ENCODE results near the gene FOLR2.

Gene FOLR2

DNA sequence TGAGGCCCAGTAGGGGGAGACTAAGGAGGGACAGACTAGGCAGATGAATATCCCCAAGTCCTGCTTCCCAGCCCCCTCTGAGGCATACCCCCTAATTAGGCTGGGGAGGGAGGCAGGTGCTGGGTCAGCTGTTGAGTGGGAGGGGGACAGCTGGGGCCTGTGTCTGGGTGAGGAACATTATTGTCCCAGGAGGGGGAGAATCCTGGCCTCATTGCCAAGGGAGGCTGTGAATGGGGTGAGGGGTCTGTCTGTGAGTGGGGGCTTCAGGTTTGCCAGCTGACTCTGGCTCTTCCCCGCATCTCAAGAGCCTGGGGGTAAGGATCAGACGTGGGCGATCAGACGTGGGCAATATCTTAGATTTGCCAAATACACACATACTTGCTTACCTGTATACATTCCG, 10.1 kb downstream of the FOLR2 start:
- Histone ChIP-seq H3K9ac (ENCODE audit: low read depth, low read length) (no peak overlapping the region), H3K4me1 (ENCODE audit: insufficient read depth, low read length) (peaks cover 15% of the 10 kb centered on the region), H3K4me3 (ENCODE audit: low read length) (no peak overlapping the region), H3K9me3 (ENCODE audit: insufficient read depth, low read depth, low read length) (no peaks in the 10 kb centered on the region), H3K27me3 (ENCODE audit: insufficient read depth, low read length) (no peaks in the 10 kb centered on the region; the same call in 1 of the 2 replicates), H3K36me3 (ENCODE audit: insufficient read depth, low read depth, low read length) (peaks cover 52% of the 10 kb centered on the region), H3K27ac (ENCODE audit: low read length) (no peak overlapping the region)

DNA sequence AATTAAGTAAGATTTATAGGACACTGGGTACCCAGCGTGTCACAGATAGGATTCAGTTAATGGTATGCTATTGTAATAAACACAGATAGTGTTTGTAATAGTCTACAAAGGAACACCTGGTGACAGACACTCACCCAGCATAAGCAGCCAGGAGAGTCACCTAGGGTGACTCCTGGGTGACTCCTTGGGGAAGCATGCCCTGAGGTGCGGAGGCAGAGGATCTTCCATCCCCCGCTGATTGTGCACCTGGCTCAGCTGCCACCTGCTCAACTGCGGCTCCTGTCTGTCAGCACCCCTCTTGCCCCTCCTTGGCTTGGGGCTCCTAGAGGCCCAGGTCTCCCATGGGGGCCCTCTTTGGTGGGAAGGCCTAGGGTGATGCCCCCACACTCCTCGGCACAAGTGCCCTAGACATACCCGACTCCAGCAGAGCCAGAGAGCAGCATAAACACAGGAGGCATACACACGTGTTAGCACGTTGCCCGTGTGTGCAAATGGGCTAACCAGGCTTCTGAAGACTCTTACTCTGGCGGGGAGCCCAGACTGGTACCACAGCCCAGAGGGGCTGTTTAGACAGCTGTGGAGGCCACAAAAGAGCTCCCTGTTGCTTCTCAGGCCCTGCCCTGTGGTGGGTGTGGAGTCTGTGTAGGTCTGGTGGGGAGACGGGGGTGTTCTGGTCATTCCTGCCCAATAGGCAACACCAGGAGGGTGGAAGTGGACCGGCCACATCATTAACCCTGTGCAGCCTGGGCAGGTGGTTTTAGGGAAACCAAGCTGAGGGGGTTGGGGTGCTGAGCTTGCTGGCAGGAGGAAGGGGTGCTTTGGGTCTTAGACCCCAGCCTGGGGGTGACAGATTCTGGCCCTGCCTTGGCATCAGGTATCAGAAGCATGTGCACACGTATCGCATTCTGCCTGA, 11.0 kb downstream of the FOLR2 start:
- Histone ChIP-seq H3K36me3 (ENCODE audit: insufficient read depth, low read depth, low read length) (peaks cover 61% of the 10 kb centered on the region), H3K4me1 (ENCODE audit: insufficient read depth, low read length) (peaks cover 9% of the 10 kb centered on the region), H3K27me3 (ENCODE audit: insufficient read depth, low read length) (no peaks in the 10 kb centered on the region; the same call in 1 of the 2 replicates), H3K9me3 (ENCODE audit: insufficient read depth, low read depth, low read length) (no peaks in the 10 kb centered on the region), H3K4me3 (ENCODE audit: low read length) (no peak overlapping the region), H3K9ac (ENCODE audit: low read depth, low read length) (no peak overlapping the region), H3K27ac (ENCODE audit: low read length) (no peak overlapping the region)

GRCh38 chr11:72228229-72228843, 11.7 kb downstream of the FOLR2 start:
- no peak overlapping the region for H3K4me3 ChIP-seq (ENCODE audit: low read length)
- peaks cover 5% of the 10 kb centered on the region; the same call in 1 of the 2 replicates for H3K4me1 ChIP-seq (ENCODE audit: insufficient read depth, low read length)
- no peaks in the 10 kb centered on the region; the same call in 1 of the 2 replicates for H3K27me3 ChIP-seq (ENCODE audit: insufficient read depth, low read length)
- H3K27ac ChIP-seq (ENCODE audit: low read length): no peak overlapping the region
- H3K9ac ChIP-seq (ENCODE audit: low read depth, low read length): no peak overlapping the region
- H3K36me3 ChIP-seq (ENCODE audit: insufficient read depth, low read depth, low read length): peaks cover 69% of the 10 kb centered on the region
- no peaks in the 10 kb centered on the region for H3K9me3 ChIP-seq (ENCODE audit: insufficient read depth, low read depth, low read length)

- peaks cover 74% of the 10 kb centered on the region for H3K36me3 ChIP-seq (ENCODE audit: insufficient read depth, low read depth, low read length)
- no peak overlapping the region for H3K4me3 ChIP-seq (ENCODE audit: low read length)
- H3K9me3 ChIP-seq (ENCODE audit: insufficient read depth, low read depth, low read length): no peaks in the 10 kb centered on the region
- peaks cover 5% of the 10 kb centered on the region; the same call in 1 of the 2 replicates for H3K4me1 ChIP-seq (ENCODE audit: insufficient read depth, low read length)
- no peaks in the 10 kb centered on the region; the same call in 1 of the 2 replicates for H3K27me3 ChIP-seq (ENCODE audit: insufficient read depth, low read length)
- no peak overlapping the region for H3K27ac ChIP-seq (ENCODE audit: low read length)
- no peak overlapping the region for H3K9ac ChIP-seq (ENCODE audit: low read depth, low read length)
Measured at GRCh38 chr11:72228844-72229231, 12.2 kb downstream of the FOLR2 start.

DNA sequence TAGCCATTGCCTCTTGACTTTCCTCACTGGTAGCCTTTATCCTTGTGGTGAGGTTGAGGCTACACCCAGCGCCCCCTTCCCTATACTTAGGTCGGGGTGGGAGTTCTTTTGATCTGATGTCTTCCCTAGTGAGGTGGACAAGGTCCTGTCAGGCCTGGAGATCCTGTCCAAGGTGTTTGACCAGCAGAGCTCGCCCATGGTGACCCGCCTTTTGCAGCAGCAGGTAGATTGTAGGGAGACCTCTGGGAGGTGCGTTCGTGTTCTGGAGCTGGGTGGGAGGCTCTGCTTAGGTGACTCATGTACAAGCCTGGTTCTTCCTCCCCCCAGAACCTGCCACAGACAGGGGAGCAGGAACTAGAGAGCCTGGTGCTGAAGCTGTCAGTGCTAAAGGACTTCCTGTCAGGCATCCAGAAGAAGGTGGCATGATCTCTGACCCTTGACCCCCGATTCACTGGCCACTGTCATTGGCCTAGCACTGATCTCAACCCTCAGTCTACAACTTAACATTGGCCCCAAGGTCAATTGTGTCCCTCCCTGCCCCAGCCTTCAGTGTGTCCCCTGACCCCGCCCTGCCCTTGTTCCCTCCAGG, 12.8 kb downstream of the FOLR2 start:
- Histone ChIP-seq H3K4me3 (ENCODE audit: low read length) (no peak overlapping the region), H3K9ac (ENCODE audit: low read depth, low read length) (no peak overlapping the region), H3K36me3 (ENCODE audit: insufficient read depth, low read depth, low read length) (peaks cover 80% of the 10 kb centered on the region), H3K9me3 (ENCODE audit: insufficient read depth, low read depth, low read length) (no peaks in the 10 kb centered on the region), H3K27me3 (ENCODE audit: insufficient read depth, low read length) (no peaks in the 10 kb centered on the region; the same call in 1 of the 2 replicates), H3K4me1 (ENCODE audit: insufficient read depth, low read length) (peaks cover 5% of the 10 kb centered on the region; the same call in 1 of the 2 replicates), H3K27ac (ENCODE audit: low read length) (no peak overlapping the region)

- peaks cover 5% of the 10 kb centered on the region; the same call in 1 of the 2 replicates for H3K4me1 ChIP-seq (ENCODE audit: insufficient read depth, low read length)
- H3K9me3 ChIP-seq (ENCODE audit: insufficient read depth, low read depth, low read length): no peaks in the 10 kb centered on the region
- no peak overlapping the region for H3K4me3 ChIP-seq (ENCODE audit: low read length)
- H3K27ac ChIP-seq (ENCODE audit: low read length): no peak overlapping the region
- H3K36me3 ChIP-seq (ENCODE audit: insufficient read depth, low read depth, low read length): peaks cover 87% of the 10 kb centered on the region
- no peaks in the 10 kb centered on the region; the same call in 1 of the 2 replicates for H3K27me3 ChIP-seq (ENCODE audit: insufficient read depth, low read length)
- no peak overlapping the region for H3K9ac ChIP-seq (ENCODE audit: low read depth, low read length)
Measured at GRCh38 chr11:72229925-72230763, 13.6 kb downstream of the FOLR2 start.

- Histone ChIP-seq H3K27me3 (ENCODE audit: insufficient read depth, low read length) (no peaks in the 10 kb centered on the region; the same call in 1 of the 2 replicates), H3K27ac (ENCODE audit: low read length) (no peak overlapping the region), H3K9ac (ENCODE audit: low read depth, low read length) (no peak overlapping the region), H3K9me3 (ENCODE audit: insufficient read depth, low read depth, low read length) (no peaks in the 10 kb centered on the region), H3K4me1 (ENCODE audit: insufficient read depth, low read length) (peaks cover 1% of the 10 kb centered on the region; the same call in 1 of the 2 replicates), H3K4me3 (ENCODE audit: low read length) (no peak overlapping the region), H3K36me3 (ENCODE audit: insufficient read depth, low read depth, low read length) (peaks cover 93% of the 10 kb centered on the region)
Measured at GRCh38 chr11:72230764-72231365, 14.3 kb downstream of the FOLR2 start.

DNA sequence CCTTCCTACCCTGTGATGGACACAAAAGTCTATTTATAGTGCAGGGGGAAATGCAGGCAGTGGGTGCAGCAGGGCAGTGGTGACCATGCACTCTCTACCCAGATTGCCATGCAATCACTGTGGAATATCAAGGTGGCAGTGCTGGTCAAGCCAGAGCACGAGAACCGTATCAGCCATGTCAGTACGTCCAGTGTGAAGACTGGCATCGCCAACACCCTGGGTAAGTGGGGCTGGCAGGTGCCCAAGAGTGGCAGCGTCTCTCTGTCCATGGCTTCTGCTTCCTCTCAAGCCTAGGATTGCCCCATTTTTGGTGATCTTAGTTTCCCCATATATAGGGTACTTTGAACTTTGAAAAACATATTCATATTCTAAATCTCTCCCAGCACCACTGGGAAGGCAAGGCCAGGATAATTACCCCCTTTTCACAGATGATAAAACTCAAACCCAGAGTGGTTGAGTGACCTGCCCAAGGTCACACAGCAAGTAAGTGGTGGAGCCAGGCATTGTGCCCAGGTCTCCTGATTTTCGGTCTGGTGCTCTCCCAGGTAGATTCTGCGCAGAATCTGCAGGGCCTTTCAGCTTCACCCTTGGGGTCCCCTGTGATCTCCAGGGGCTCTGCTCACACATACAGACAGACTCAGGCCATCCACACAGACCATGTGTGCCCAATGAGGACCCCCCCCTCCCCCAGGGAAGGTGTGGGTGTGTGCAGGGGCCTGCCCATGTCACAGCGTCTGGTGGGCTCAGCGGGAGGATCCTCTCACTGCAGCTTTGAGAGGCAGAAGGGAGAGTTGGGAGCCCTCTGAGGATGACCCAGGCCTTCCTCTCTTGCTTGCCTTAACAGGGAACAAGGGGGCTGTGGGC, 15.0 kb downstream of the FOLR2 start:
- H3K27ac ChIP-seq (ENCODE audit: low read length): no peak overlapping the region
- no peaks in the 10 kb centered on the region for H3K9me3 ChIP-seq (ENCODE audit: insufficient read depth, low read depth, low read length)
- no peaks in the 10 kb centered on the region for H3K27me3 ChIP-seq (ENCODE audit: insufficient read depth, low read length)
- no peak overlapping the region for H3K4me3 ChIP-seq (ENCODE audit: low read length)
- no peaks in the 10 kb centered on the region for H3K4me1 ChIP-seq (ENCODE audit: insufficient read depth, low read length)
- peaks cover 97% of the 10 kb centered on the region for H3K36me3 ChIP-seq (ENCODE audit: insufficient read depth, low read depth, low read length)
- no peak overlapping the region for H3K9ac ChIP-seq (ENCODE audit: low read depth, low read length)

DNA sequence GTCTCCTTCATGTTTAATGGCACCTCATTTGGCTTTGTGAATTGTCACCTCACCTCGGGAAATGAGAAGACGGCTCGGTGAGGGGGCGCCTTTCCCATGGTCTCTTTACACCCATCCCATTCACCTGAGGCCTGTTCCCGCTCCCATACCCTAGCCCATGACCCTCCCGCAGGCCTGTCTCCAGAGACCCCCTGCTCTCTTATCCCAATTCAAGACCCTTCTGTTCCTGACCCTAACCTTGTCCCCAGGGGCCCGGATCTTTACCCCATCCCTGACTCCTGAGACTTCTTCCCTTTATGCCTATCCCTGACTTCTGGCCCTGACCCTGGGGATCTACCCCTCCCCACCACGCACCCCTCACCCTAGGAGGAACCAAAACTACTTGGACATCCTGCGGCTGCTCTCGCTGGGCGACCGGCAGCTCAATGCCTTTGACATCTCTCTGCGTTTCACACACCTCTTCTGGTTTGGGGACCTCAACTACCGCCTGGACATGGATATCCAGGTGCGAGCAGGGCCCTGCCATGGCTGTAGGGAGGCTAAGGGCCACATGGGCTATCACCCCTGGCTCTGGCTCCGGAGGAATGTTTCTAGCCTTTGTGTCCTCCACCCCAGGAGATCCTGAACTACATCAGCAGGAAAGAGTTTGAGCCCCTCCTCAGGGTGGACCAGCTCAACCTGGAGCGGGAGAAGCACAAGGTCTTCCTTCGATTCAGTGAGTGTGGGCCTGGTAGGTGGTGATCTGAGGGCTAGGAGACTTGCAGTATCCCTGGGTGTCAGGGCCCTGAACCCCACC, 15.9 kb downstream of the FOLR2 start:
- peaks cover 97% of the 10 kb centered on the region for H3K36me3 ChIP-seq (ENCODE audit: insufficient read depth, low read depth, low read length)
- no peak overlapping the region for H3K4me3 ChIP-seq (ENCODE audit: low read length)
- no peaks in the 10 kb centered on the region for H3K27me3 ChIP-seq (ENCODE audit: insufficient read depth, low read length)
- H3K27ac ChIP-seq (ENCODE audit: low read length): no peak overlapping the region
- no peaks in the 10 kb centered on the region; the same call in 1 of the 2 replicates for H3K4me1 ChIP-seq (ENCODE audit: insufficient read depth, low read length)
- H3K9ac ChIP-seq (ENCODE audit: low read depth, low read length): no peak overlapping the region
- no peaks in the 10 kb centered on the region for H3K9me3 ChIP-seq (ENCODE audit: insufficient read depth, low read depth, low read length)

Measured in iPS-20b (cell line).